Measurements from ENCODE around the gene GPR61. TPM values are rescaled to one million over a fixed set of nuclear protein-coding genes. Genes with fewer than 3 reads are reported as not detected.

Gene GPR61
- total and polyA plus RNA-seq, 2 of the 4 experiments (the other 2 are of a cell fraction), result not detected

DNA sequence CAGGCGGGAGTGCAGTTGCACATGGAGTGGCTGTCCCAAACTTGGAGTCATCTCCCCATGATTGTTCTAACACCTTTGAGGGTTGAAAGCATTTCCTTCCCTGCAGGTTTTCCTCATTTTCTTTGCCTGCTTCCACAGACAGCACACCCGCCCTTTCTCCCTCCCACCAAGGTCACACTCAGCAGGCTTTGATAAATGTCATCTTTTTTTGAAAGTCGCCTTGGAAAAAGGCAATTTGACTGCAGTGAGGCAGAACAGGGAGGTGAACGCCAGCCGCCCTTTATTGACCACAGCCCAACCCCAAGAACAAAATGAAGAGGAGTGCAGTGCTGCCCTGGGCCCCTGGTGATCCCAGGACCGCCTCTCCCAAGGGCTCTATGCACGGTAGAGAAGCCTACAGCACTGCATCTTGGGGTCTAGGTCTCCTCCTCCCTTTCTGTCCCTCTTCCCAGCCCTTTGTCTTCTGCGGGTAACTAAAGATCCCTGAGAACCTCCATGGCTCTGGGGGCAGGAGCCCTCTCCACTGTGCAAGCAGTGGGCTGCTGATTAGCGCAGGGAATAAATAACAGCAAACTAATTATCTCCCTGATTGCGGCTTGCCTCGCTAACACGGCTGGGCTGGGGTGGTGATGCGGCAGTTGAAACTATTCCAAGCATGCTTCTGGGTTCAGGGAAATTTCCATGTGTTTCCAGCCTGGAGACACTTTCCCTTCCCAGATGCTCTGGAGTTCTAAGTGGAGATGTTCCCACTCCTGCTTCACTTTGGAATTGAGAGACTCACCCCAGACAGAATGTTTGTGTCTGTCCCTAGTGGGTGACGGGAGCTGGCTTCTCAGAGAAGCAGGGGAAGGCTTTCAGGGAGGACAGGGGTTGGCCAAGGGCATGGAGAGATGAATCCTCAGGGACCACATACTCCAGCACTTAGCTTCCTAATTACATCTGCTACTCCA lies 18.4 kb upstream of the GPR61 start:
- Histone ChIP-seq H4K91ac (ENCODE audit: insufficient read depth, low read depth, low read length) (no peak overlapping the region), H3K4me2 (ENCODE audit: low read depth, low read length) (no peak overlapping the region), H2BK20ac (ENCODE audit: low read depth, low read length) (no peak overlapping the region), H3K4ac (ENCODE audit: low read depth, low read length) (no peak overlapping the region), H3K18ac (ENCODE audit: low read depth, low read length) (no peak overlapping the region), H2BK15ac (ENCODE audit: low read depth, low read length) (no peak overlapping the region), H3K4me3 (ENCODE audit: insufficient read depth, low read depth, low read length) (no peak overlapping the region), H3K9ac (ENCODE audit: low read depth, low read length) (no peak overlapping the region), H3K56ac (ENCODE audit: extremely low read depth, insufficient read depth, low read length) (no peak overlapping the region), H4K20me1 (ENCODE audit: insufficient read depth, low read length) (no peaks in the 10 kb centered on the region), H3K14ac (replicated peaks; ENCODE audit: low read depth, low read length) (no peak overlapping the region), H2AFZ (replicated peaks; ENCODE audit: low read length, poor library complexity) (no peak overlapping the region), H2BK5ac (ENCODE audit: low read depth, low read length, poor library complexity, severe bottlenecking) (no peak overlapping the region), H4K5ac (ENCODE audit: low read depth, low read length) (no peak overlapping the region), H3K23ac (ENCODE audit: low read depth, low read length) (no peak overlapping the region), H3K79me1 (ENCODE audit: low read depth in 1 of 2, low read length in 2 of 2) (no peaks in the 10 kb centered on the region), H2AK9ac (replicated peaks; ENCODE audit: low read depth, low read length, poor library complexity) (no peak overlapping the region), H3K9me1 (ENCODE audit: insufficient read depth, low read length) (no peaks in the 10 kb centered on the region; the same call in 1 of the 2 replicates), H3K36me3 (ENCODE audit: control insufficient read depth, insufficient read depth, low read length) (no peaks in the 10 kb centered on the region), H3K4me1 (ENCODE audit: control insufficient read depth, insufficient read depth, low read length) (no peaks in the 10 kb centered on the region), H4K8ac (ENCODE audit: low read depth in 2 of 2, low read length in 2 of 2) (no peak overlapping the region), H2BK120ac (ENCODE audit: low read depth, low read length) (no peak overlapping the region), H3K27ac (ENCODE audit: insufficient read depth, low read length) (no peak overlapping the region), H2AK5ac (ENCODE audit: low read depth, low read length) (no peak overlapping the region), H3K9me3 (ENCODE audit: control insufficient read depth, insufficient read depth, low read length) (no peaks in the 10 kb centered on the region), H3K27me3 (ENCODE audit: control insufficient read depth, insufficient read depth, low read length) (peaks cover 25% of the 10 kb centered on the region)
- WGBS, 2 experiments (ENCODE audit: extremely low coverage in 2 of 2, insufficient read length in 1 of 2), result no CpG with 5 or more reads among the region's 14 CpGs
- BruUV-seq (replicated peaks), result no TSS peak
- ChIA-PET POLR2A (ENCODE audit: unreplicated experiment) (no interaction called here), CTCF (interaction anchor here (1.5 kb wide), 1 partner anchor 11 kb away, joined by 5 read pairs; no protein-coding TSS in a partner anchor)
- no peak for TF ChIP-seq RAD21 (IDR thresholded peaks at IDR 0.05; ENCODE audit: low read length)
- no peak for TF ChIP-seq SMC3 (IDR thresholded peaks at IDR 0.05; ENCODE audit: low read depth, low read length)
- no peak for TF ChIP-seq FOS (IDR thresholded peaks at IDR 0.05; ENCODE audit: low read depth, low read length)
- TF ChIP-seq, protein P1, sequence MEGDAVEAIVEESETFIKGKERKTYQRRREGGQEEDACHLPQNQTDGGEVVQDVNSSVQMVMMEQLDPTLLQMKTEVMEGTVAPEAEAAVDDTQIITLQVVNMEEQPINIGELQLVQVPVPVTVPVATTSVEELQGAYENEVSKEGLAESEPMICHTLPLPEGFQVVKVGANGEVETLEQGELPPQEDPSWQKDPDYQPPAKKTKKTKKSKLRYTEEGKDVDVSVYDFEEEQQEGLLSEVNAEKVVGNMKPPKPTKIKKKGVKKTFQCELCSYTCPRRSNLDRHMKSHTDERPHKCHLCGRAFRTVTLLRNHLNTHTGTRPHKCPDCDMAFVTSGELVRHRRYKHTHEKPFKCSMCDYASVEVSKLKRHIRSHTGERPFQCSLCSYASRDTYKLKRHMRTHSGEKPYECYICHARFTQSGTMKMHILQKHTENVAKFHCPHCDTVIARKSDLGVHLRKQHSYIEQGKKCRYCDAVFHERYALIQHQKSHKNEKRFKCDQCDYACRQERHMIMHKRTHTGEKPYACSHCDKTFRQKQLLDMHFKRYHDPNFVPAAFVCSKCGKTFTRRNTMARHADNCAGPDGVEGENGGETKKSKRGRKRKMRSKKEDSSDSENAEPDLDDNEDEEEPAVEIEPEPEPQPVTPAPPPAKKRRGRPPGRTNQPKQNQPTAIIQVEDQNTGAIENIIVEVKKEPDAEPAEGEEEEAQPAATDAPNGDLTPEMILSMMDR (conservative IDR thresholded peaks at IDR 0.05; ENCODE audit: low read depth, low read length), result no peak
- no peak for TF ChIP-seq MAFK (IDR thresholded peaks at IDR 0.05; ENCODE audit: low read depth, low read length)
- TF ChIP-seq RFX5 (IDR thresholded peaks at IDR 0.05; ENCODE audit: low read depth, low read length), result no peak
- no peak for TF ChIP-seq BHLHE40 (IDR thresholded peaks at IDR 0.05; ENCODE audit: low read depth, low read length)
- TF ChIP-seq NFE2L2 (IDR thresholded peaks at IDR 0.05; ENCODE audit: low read depth, low read length), result no peak
- no peak for TF ChIP-seq MXI1 (IDR thresholded peaks at IDR 0.05; ENCODE audit: borderline replicate concordance, low read depth, low read length)
- TF ChIP-seq POLR2A (IDR thresholded peaks at IDR 0.05; ENCODE audit: low read depth, low read length), result no peak
- no peak for TF ChIP-seq MAZ (IDR thresholded peaks at IDR 0.05; ENCODE audit: borderline replicate concordance, low read depth, low read length)
- in situ Hi-C loops (cut with MboI; ENCODE audit: low sequenced_read_pairs), result no loop called here
- intact Hi-C loops (cut with micrococcal nuclease), result no loop called here
- dilution Hi-C loops (cut with HindIII; ENCODE audit: low sequenced_read_pairs, unreplicated experiment), result no loop called here
- ATAC-seq (ENCODE audit: low read depth) (no peak), DNase-seq (no peak)
